ENCODE measurements around the gene EPHA5.

The EPHA5 gene

DNA sequence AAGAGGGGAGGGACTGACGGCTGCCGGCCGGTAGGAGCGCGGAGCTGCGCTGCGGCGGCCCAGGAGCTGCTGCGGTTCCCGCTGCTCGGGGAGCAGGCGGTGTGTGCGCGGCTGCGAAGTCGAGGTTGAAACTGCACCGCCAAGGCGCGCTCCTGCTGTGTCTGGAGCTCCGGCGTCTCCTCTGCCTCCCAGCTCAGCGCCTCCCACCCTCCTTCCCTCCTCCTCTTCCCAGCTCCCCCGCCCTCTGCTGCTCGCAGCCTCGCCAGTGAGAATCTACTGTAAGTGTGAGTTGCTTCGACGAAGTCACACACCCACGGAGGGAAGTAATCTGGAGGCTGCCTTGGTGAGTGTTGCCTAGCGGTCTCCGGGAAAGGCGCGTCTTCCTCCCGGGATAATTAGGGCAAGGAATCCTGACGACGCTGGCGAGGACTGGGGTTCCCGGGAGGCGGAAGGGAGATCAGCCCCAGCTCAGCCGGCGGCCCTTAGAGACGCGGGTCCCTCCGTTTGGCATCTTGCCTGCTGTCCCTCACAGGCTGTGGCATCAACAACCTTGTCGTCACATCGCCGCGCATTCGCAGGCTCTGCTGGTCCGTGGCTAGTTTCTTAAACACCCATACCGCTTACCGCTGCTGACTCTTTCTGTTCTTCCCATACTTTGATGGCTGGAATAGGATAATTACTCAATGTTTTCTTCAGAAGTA lies at the start of gene EPHA5:
Gene EPHA5, minus strand, starts transcription at position 159 of the 701 bp plus-strand sequence. CDS start 747 bp downstream, outside the sequence.
- peak; percentile 84 for DNase-seq (ENCODE audit: low spot score)

DNA sequence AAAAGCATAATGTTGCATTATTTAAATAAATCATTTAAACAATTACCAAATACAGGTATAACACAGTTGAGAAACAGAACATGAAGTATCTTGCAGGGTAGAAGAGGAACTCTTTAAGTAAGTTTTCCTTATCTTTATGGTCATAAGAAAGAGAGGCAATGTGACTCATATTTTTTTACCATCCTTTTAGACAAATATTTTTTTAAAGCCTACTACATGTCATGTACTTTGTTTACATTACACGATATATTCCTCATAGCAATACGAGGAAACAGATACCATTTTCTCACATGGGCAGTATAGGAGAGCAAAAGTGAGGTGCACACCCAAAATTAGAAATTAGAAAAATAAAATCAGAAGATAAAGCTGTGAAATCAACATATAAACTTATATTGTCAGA lies 49.3 kb upstream of the EPHA5 start:
- no peak for DNase-seq (ENCODE audit: low spot score)

DNA sequence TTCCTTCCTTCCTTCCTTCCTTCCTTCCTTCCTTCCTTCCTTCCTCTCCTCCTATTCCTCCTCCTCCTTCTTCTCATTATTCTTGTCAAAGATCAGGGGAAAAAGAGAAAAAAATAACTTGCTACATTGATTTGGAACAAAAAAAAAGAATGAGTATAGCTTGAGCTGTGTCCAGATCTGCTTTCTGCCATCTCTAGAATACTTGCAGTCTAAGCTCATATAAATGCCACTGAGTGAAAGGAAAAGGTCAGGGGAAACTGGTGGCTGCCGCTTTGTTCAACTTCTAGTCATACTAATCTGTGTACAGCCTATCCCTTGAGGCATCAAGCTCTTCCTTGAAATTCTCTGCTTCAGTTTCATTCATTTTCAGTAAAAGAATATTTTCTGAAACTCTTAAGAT lies 28.3 kb upstream of the EPHA5 start:
- no peak for DNase-seq (ENCODE audit: low spot score)

DNA sequence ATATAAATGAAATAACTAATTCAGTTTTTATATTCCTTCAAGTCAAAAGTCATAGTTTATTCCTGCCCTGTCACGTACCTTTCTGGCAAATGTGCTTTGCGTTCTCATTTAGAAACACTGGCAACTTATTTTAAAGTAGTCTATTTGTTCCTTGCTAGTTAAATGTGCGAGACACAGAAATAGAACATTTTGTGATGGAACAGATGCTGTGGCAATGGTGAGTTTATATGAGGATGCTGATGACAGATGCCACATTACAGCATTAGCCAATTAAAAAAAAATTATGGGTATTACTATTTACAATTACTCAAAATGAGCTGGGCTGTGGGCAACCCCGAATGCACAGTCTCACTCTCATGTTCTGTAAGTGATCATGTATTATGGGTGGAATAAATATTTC lies 26.1 kb upstream of the EPHA5 start:
- no peak for DNase-seq (ENCODE audit: low spot score)

DNA sequence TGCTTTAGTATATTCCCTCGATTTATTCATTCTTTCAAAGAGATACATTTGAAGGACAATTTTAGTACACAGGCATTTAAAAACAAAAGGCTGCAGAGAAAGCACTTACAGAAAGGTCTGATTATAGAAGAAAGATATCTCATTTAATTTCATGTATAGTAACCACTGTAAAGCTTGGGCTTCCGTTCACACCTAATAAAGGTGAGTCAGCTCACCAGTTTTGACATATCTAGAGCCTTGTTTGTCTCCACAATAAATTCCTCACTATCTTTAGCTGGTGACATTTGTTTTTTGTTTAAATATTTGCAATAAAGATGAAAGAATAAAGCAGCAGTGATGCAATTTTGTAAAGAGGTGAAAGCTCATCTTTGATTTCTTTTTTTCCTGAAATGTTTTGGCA lies 1.1 kb upstream of the EPHA5 start:
- no peak for DNase-seq (ENCODE audit: low spot score)

DNA sequence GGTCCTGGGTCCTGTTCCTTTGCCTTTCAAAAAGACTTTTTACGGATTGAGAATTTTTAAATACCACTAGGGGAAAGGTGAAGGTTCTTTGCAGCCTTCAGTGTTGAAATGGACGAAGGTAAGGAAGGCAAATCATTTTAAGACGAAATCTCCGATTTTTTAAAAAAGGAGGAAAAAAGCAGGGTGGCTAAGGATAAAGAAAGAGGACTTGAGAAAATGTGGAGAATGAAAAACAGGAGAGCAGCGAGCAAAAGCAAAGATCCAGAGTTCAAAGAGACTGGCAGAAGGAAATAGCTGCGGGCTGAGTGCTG lies 314 bp downstream of the EPHA5 start:
- DNase-seq (ENCODE audit: low spot score) = no peak

DNA sequence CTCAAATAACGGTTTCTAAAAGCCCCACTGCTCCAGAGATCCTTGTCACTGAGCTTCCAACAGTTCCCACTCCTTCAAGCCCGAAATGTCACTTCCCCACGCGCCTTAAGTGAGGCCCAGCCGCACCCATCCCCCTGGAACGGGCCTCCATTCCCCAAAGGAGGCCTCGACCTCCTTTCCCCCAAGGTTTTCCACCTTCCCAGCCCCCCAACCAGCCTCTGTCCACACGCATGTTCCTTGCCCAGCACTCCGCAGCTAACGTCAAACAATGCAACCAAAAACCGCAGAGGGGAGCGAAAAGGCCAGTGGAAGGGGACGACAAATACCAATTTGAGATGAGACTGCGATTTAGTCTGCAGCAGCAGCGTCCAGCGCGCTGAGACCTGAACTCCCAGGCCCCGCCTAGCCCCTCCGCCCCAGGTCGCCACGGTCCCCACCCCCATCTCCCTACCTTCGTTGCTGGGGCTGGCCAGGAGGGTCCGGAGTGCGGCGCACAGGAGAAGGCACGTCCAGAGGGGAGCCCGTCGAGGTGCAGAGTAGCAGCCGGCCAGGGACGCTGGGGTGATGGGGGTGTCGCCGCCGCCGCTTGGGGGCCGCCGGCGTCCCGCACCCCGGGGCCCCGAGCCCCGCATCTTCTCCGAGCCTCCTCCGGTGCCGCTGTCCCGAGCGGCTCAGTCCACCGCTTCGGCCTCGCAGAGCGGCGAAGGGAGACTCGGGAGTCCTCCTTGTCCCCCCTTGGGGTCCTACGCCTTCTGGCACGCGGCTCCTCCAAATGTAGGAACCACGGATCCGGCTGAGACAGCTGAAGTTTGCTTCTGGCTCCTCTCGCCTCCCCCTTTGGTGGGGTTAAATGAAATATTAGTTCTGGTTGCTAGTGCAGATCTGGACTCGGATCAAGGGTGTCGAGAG lies 924 bp downstream of the EPHA5 start:
- DNase-seq (ENCODE audit: low spot score) = no peak

DNA sequence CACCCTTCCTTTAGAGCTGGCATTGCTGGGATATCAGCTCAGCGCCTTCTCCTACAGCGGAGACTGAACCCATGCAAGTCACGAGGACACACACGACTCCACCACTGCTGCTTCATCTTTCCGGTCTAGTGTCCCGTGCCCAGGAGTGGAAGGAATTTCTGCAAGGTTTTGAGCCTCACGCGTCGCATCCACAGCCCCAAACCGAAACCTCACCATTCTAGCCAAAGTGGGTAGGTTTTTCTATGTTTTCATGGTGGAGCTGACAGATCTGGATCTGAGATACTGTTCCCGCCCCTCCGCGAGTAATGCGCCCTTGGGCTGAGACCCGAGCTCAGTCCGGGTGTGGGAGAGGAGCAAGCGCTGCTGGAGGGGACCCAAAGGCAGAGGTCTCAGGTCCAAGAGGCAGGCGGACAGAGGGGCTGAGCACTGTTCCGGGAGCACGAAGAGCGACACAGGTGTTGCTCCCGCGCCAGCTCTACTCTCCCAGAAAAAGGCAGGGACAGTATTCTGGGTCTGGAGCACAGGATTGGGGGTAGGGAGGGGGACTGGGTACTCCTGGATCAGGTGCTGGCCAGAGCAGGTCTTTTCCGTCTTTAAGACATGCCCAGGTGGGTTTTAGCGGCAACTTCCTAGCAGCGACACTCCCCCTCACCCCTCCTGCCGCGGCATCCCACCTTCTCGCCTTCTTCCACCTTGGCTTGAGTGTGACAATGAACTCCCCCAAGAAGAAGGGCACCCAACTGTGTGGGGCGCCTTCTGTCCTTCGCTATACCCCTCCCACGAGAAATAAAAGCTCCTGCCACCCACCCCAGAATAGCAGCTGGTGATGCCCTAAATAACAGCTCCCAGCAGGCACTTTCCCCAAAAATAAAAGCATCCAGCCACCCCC lies 1.8 kb downstream of the EPHA5 start:
- no peak for DNase-seq (ENCODE audit: low spot score)

DNA sequence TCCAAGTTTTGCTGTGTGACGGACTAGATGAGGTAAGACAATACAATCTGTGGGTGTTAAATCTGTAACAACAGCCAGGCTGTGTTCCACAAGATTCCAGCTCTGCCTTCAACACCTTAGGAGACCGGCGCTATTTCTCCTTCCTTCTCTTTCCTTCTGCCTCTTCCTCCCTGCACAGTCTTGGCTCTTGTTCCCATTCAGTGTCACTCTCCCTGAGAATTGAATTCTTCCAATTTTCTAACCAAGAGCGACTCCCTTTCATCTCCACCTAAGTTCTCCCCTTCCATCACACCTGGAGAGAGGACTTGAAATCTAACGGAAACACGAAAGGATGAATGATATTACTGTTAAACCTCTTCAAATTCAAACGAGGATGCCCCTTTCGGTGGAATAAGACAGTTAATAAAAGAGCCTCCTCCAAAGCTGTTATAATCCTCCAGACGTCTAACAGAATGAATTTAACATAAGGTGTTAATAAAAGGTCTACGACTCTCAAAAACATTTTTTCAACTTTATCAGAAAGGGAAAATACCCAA lies 2.7 kb downstream of the EPHA5 start:
- DNase-seq (ENCODE audit: low spot score) = no peak

DNA sequence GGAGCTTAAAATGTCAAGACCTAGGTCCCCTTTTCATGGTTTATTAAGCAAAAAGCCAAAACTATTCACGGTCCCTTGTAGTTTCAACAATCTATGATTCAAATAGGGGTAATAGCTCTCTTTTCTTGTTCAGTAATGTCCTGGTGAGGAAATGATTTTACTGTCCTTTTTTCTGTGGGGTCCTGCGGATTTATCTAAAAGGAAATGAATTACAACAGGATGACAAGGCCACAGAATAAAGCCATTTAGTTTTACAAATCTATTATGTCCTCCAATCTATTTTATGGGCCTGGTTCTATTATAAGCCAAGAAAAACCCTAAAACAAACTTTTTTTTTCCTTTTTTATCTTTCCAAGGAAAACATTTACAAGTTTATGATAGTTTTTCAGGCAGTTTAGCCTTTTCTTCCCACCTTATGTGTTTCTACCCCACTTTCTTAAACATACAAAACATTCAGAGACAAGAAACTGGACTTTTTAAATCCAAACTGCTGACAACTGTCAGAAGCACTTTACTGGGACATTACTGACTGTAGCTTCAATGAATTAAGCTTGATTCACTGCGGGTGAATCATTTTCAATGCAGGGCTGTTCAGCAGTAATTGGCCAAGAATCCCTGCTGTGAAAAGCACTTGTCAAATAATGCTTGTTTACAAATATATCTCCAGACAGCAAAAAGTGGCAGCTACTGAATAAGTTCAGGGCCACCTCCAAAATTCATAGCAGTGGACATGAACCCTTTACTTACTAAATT lies 4.3 kb downstream of the EPHA5 start:
- DNase-seq (ENCODE audit: low spot score) = no peak

DNA sequence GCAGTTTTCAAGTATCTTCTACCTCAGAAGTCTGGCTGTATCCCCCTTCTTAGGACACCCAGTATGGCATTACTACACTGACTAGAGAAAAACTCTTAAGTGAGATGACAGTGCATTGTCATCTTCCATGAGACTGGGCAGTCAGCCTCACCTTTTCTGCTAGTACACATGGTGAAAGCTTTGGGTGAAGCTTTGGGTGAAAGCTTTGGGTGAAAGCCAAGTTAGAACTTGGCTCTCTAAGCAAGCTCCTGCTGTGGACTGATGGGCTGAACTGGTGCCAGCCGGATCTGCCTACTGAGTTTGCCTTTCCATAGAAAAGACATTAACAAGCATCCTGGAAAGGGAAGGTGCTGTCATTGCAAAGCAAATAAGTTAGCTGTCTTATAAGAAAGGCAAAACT lies 8.8 kb downstream of the EPHA5 start:
- no peak for DNase-seq (ENCODE audit: low spot score)

DNA sequence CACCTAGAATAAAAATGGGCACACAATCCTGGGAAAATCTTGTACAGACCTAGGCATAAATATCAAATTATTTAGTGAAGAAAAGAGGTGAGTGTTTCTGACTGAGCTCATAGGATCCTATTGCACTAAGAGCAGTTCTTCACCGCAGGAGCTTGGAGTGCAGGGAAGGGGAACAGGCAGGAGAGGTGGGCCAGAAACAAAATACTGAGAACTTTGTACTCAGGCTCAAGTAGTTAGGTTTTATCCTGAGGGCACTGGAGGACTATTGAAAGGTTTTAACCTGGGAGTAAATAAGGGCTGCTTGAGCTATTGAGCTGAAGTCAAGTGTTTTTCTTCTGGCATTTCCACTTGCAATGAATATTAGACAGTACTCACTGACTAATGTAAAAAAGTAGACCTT lies 12.2 kb downstream of the EPHA5 start:
- DNase-seq (ENCODE audit: low spot score) = no peak

DNA sequence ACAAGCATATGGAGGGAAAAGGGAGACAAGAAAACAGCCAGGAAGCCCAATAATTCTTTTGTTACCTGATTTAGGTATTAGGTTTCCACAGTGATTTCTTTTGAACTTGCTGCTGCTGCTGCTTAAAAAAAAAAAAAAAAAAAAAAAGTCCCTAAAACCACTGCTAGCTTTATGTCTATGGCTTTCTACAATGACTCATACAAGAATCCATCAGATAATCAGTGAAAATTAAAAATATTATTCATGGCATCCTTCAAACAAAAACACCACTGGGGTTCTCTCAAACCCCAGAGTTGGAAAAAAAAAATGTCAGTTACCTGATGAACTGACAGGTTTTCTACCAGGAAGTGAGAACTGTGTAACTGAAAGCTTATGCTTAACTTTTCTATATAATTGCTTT lies 14.3 kb downstream of the EPHA5 start:
- no peak for DNase-seq (ENCODE audit: low spot score)

DNA sequence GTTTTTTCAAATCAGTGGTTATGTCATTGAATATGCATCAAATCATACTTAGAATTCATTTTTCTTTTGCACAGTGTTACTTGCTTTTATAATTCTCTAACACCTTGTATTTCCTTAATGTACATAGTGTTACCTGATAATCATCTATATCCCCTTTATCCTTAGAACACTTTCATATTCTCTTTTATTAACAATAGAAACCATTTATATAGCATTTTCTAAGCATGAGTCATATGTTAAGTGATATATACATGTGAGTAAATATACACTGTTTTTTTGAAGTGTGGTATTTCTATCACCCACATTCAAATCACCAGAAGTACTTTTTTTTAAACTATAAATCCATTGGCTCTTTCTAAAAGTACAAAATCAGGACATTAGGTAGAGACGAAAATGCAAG lies 15.3 kb downstream of the EPHA5 start:
- DNase-seq (ENCODE audit: low spot score) = no peak

DNA sequence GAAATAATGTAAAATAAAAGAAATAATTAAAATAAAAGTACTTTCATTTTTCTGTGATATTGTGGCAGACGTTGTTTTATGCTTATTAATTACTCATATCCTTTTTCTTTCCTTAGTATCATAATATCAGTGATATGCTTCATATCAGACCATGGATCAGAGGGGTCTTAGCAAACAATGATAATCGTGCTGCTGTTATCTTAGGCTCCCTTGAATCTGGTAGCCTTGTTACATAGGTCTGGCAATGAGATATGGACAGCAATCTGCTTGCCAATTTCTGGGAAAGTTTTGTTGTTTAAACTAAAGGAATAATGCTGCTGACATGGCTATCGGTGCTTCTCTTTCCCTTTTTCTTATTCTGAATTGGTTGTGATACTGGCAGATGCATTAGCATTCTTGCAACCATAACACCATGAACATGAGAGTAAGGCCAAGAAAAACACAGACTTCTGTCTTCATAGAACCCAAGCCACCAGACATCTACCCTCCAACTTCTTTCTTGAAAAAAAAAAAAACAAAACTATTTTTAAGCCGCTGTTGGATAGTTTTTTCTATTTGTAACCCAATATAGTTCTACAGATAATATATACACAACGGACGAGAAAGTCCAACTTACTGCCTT lies 16.4 kb downstream of the EPHA5 start:
- no peak for DNase-seq (ENCODE audit: low spot score)

DNA sequence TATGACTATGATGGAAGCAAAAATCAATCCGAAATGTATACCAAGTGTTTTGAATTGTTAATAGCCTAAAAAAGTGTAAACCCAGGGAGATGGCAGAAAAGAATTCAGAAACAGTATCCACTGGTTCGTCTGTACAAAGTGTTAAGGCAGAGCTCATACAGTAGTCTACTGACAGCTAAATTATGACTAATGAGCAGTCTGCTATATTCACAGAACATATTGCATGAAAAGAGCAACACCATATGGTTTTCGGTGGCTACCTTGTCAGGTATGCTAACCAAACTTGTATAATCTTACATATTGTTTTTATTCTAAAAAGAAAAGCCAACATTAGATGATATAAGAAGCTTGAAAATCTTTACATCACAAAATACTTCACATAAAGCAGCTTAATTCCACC lies 18.5 kb downstream of the EPHA5 start:
- DNase-seq (ENCODE audit: low spot score) = no peak

DNA sequence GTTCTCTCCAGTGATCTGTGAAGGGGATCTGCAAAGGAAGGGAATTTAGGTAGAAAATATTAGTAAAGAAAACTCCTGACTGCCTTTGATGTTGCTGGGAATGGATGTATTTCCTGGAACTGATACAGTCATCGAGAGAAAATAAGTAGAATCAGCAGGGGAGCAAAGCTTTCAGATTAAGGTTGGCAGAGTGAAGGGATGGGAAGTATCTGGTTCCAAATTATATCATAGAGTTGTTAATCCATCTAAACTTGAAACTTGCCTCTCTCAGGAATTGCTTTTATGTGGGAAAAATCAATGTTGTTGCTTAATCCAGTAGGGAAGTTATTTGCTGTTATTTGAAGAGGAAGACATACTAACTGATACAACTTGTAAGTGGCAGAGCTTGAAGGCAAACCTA lies 19.3 kb downstream of the EPHA5 start:
- DNase-seq (ENCODE audit: low spot score) = no peak

DNA sequence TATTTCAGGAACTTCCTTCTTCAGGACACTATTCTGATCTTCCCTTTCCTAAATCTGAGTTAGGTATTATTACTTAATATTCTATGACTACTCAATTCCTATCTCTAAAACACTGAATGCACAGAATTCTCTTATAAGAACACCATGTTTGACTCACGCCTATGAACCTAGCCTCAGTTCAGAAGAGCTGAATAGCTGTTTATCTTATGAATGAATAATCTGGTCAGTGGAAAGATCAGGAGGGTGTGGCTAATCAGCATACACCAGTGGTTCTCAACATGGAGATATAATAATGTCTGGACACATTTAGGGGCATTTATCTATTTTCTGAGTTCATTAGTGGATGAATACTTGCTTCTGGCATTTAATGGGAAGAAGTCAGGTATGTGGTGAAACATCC lies 24.2 kb downstream of the EPHA5 start:
- DNase-seq (ENCODE audit: low spot score) = no peak

DNA sequence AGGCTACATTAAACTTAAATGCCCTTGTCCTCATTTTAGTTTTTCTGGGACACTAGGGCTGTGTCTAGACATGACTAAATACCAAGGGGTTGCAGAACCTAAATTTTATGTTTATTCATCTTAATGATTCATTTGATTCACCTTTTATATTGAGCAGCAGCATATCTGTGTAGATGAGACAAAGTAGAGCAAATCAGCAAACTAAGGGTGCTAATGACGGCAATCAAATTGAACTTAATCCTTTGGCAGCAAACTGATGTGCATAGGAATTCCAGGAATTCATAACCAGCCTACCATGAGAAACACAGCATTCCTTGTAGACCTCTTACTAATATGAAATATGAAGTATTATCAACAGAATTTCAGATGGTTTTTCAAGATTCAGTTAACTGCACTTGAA lies 25.1 kb downstream of the EPHA5 start:
- no peak for DNase-seq (ENCODE audit: low spot score)

DNA sequence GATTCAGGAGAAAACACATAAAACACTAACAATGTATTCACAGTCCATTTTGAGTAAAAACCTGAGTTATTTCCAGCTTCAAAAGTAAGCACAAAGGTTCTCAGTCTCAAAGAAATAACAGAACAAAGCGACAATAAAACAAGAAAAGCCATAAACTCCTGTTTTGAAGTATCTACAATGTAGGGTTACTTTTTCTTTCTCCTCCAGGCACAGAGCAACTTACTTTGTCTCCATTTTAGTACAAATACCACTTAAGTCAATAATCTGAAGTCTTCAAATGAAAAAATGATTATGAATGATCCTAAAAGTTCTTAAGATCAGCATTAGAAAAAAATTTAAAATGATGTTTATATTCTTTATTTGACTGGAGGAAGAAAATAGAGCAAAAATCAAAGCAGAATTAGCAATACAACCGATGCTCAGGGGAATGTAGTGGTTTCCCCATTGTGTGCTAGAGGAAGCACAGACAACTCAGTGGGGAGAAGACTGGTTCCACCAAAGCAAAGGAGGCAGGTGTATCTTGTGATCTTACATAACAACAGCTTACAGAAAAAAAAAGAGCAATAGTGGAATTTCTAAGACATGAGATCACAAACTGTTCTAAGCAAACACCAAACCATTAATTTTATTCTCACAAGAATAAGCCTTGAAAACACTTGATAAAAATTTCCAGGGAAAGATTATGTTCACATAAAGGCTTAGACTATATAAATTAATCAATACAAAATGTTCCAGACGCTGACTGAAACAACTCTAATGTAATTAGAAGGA lies 35.1 kb downstream of the EPHA5 start:
- DNase-seq (ENCODE audit: low spot score) = no peak

Data from left forelimb (tissue), 1 donor.